GM23338 (cell line): ENCODE results near the gene FEZF2. TPM values are rescaled to one million over a fixed set of nuclear protein-coding genes. Genes with fewer than 3 reads are reported as not detected.

Source experiments
- ATAC-seq: fragments of 200-7000 bp; cut with Tn5 transposase; 3 replicates; pipeline ENCODE4 v1.9.1; 2020
- DNase-seq: peaks from one replicate; pipeline ENCODE4 v3.0.0-alpha.2; 2015; ENCODE audit warnings: low spot score
- H2AFZ ChIP-seq: fragments of 200-600 bp; sonication (generic); 2 replicates; pipeline ENCODE4 v1.8.0; 2016; ENCODE audit warnings: antibody characterized with exemption, mild to moderate bottlenecking, moderate library complexity
- H3F3A ChIP-seq: fragments of 200-600 bp; sonication (generic); replicated peaks from 2 replicates; pipeline ENCODE4 v1.8.0; 2017; ENCODE audit warnings: antibody characterized with exemption, mixed run types, low read depth
- H3K27ac ChIP-seq: fragments of 200-600 bp; sonication (generic); 2 replicates; pipeline ENCODE4 v1.6.1; 2016; ENCODE audit warnings: low read depth
- H3K27me3 ChIP-seq: fragments of 200-600 bp; sonication (generic); 2 replicates; pipeline ENCODE4 v1.8.0; 2016; ENCODE audit warnings: mild to moderate bottlenecking, mixed run types, moderate library complexity; ENCODE audit not compliant: insufficient read depth
- H3K36me3 ChIP-seq: fragments of 200-600 bp; sonication (generic); 2 replicates; pipeline ENCODE4 v1.8.0; 2016; ENCODE audit warnings: mild to moderate bottlenecking; ENCODE audit not compliant: insufficient read depth
- H3K4me1 ChIP-seq: fragments of 200-600 bp; sonication (generic); 2 replicates; pipeline ENCODE4 v1.8.0; 2016; ENCODE audit warnings: mild to moderate bottlenecking, moderate library complexity; ENCODE audit not compliant: insufficient read depth
- H3K4me2 ChIP-seq: fragments of 200-600 bp; sonication (generic); 2 replicates; pipeline ENCODE4 v1.7.1; 2017; ENCODE audit warnings: mixed run types
- H3K4me3 ChIP-seq: fragments of 200-600 bp; sonication (generic); 2 replicates; pipeline ENCODE4 v1.6.1; 2016; ENCODE audit warnings: mixed run types
- H3K79me2 ChIP-seq: fragments of 200-600 bp; sonication (generic); replicated peaks from 2 replicates; pipeline ENCODE4 v1.8.0; 2017; ENCODE audit warnings: mild to moderate bottlenecking; ENCODE audit not compliant: insufficient read depth
- H3K9me2 ChIP-seq: fragments of 200-600 bp; sonication (generic); 2 replicates; pipeline ENCODE4 v1.8.0; 2017; ENCODE audit not compliant: insufficient read depth
- H4K20me1 ChIP-seq: fragments of 200-600 bp; sonication (generic); replicated peaks from 2 replicates; pipeline ENCODE4 v1.8.0; 2017; ENCODE audit warnings: mild to moderate bottlenecking; ENCODE audit not compliant: insufficient read depth
- H3K27ac Mint-ChIP-seq: 2 replicates; pipeline ENCODE4 v1.8.0; 2020; ENCODE audit warnings: inconsistent platforms, mild to moderate bottlenecking, moderate library complexity, mixed read lengths
- H3K27me3 Mint-ChIP-seq: 3 replicates; pipeline ENCODE4 v1.8.0; 2022; ENCODE audit warnings: low read depth, mild to moderate bottlenecking, moderate library complexity, mixed read lengths, inconsistent platforms; ENCODE audit not compliant: insufficient read depth, poor library complexity
- H3K36me3 Mint-ChIP-seq: 3 replicates; pipeline ENCODE4 v1.8.0; 2021; ENCODE audit warnings: low read depth, mild to moderate bottlenecking, inconsistent platforms, moderate library complexity, mixed read lengths
- H3K4me1 Mint-ChIP-seq: 3 replicates; pipeline ENCODE4 v1.8.0; 2020; ENCODE audit warnings: mild to moderate bottlenecking, inconsistent platforms, mixed read lengths
- H3K4me3 Mint-ChIP-seq: 3 replicates; pipeline ENCODE4 v1.8.0; 2021; ENCODE audit warnings: moderate library complexity, mild to moderate bottlenecking, inconsistent platforms, mixed read lengths
- H3K9me3 Mint-ChIP-seq: 3 replicates; pipeline ENCODE4 v1.8.0; 2020; ENCODE audit warnings: moderate library complexity, mild to moderate bottlenecking, inconsistent platforms, mixed read lengths
- CREB1 ChIP-seq: fragments of 250-450 bp; sonication (Bioruptor Pico); IDR thresholded peaks from 2 replicates; pipeline ENCODE4 v1.5.0; 2020; ENCODE audit warnings: low read depth, mild to moderate bottlenecking, moderate library complexity
- EZH2 ChIP-seq: fragments of 200-600 bp; sonication (generic); IDR thresholded peaks from one replicate; pipeline ENCODE4 v1.8.0; 2017; ENCODE audit warnings: antibody characterized with exemption, mild to moderate bottlenecking, low read depth; ENCODE audit not compliant: unreplicated experiment
- JUNB ChIP-seq: IDR thresholded peaks from one replicate; pipeline ENCODE4 v1.6.1; 2016; ENCODE audit warnings: antibody characterized with exemption; ENCODE audit not compliant: unreplicated experiment
- POLR2AphosphoS5 ChIP-seq: IDR thresholded peaks from 2 replicates; pipeline ENCODE4 v1.6.1; 2016; ENCODE audit warnings: antibody characterized with exemption, low read depth
- STAT1 ChIP-seq: IDR thresholded peaks from one replicate; pipeline ENCODE4 v1.6.1; 2016; ENCODE audit warnings: antibody characterized with exemption; ENCODE audit not compliant: unreplicated experiment
- ZNF114 ChIP-seq: fragments of 250-450 bp; sonication (Bioruptor Pico); IDR thresholded peaks from 2 replicates; pipeline ENCODE4 v1.5.0; 2020; ENCODE audit warnings: mild to moderate bottlenecking, moderate library complexity
- ZNF331 ChIP-seq: fragments of 250-450 bp; sonication (Bioruptor Pico); IDR thresholded peaks from 2 replicates; pipeline ENCODE4 v1.5.0; 2020; ENCODE audit warnings: low read depth, mild to moderate bottlenecking, moderate library complexity
- ZNF462 ChIP-seq: fragments of 250-450 bp; sonication (Bioruptor Pico); IDR thresholded peaks from 2 replicates; pipeline ENCODE4 v1.5.0; 2020; ENCODE audit warnings: mild to moderate bottlenecking, moderate library complexity
- polyA plus RNA-seq: library from polyadenylated mRNA; unstranded; fragments of >200 nt; fragmentation: Nextera tagmentation; extraction: Ambion mirVana; gene quantifications from 2 replicates; pipeline ENCODE4 v1.2.1, GENCODE V29; 2016
- total RNA-seq: library from RNA; depleted of rRNA; stranded (reverse); fragments of >200 nt; shearing (Covaris generic); gene quantifications from 2 replicates; pipeline ENCODE4 v1.2.3, GENCODE V29; 2014
- TF ChIP-seq, protein P1 (sequence below): IDR thresholded peaks from 2 replicates; pipeline ENCODE4 v1.6.1; 2016; ENCODE audit warnings: antibody characterized with exemption
- TF ChIP-seq, protein P2 (sequence below), 2 experiments: fragments of 200-600 bp in 1 of 2; sonication (generic) in 1 of 2; conservative IDR thresholded peaks; 2 replicates each; pipeline versions ENCODE4 v1.5.1 to v1.6.1; 2016 to 2017; ENCODE audit warnings: antibody characterized with exemption in 2 of 2, low read depth in 2 of 2, mild to moderate bottlenecking in 2 of 2, moderate library complexity in 1 of 2

Gene FEZF2
- total and polyA plus RNA-seq, 2 experiments from 2014 or later, result not detected

DNA sequence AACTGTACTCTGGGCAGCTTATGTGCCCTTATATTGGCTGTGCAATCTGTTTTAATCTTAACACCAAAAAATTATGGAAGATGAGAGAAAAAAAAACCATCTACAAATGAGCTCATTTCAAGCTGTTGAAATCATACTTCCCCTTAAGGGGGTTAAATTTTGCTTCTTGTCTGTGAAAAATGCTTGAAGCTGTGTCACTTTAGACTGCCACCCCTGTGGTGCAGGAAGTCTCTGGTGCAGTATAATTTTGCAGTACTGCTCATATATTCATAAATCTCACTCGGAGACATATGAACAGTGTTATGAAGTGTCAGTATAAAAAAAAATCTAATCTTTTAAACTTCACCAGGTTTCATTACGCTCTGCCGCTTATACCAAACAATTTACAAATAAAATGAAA, 30.4 kb upstream of the FEZF2 start:
- no peak for TF ChIP-seq POLR2AphosphoS5
- no peak for TF ChIP-seq ZNF462 (CRISPR knock-in tag)
- TF ChIP-seq EZH2, result no peak
- no peak for TF ChIP-seq ZNF114 (CRISPR knock-in tag)
- TF ChIP-seq JUNB, result no peak
- no peak for TF ChIP-seq STAT1
- no peak for TF ChIP-seq ZNF331 (CRISPR knock-in tag)
- TF ChIP-seq CREB1 (CRISPR knock-in tag), result no peak
- TF ChIP-seq, protein P1, sequence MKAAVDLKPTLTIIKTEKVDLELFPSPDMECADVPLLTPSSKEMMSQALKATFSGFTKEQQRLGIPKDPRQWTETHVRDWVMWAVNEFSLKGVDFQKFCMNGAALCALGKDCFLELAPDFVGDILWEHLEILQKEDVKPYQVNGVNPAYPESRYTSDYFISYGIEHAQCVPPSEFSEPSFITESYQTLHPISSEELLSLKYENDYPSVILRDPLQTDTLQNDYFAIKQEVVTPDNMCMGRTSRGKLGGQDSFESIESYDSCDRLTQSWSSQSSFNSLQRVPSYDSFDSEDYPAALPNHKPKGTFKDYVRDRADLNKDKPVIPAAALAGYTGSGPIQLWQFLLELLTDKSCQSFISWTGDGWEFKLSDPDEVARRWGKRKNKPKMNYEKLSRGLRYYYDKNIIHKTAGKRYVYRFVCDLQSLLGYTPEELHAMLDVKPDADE, result no peak
- TF ChIP-seq, protein P2, sequence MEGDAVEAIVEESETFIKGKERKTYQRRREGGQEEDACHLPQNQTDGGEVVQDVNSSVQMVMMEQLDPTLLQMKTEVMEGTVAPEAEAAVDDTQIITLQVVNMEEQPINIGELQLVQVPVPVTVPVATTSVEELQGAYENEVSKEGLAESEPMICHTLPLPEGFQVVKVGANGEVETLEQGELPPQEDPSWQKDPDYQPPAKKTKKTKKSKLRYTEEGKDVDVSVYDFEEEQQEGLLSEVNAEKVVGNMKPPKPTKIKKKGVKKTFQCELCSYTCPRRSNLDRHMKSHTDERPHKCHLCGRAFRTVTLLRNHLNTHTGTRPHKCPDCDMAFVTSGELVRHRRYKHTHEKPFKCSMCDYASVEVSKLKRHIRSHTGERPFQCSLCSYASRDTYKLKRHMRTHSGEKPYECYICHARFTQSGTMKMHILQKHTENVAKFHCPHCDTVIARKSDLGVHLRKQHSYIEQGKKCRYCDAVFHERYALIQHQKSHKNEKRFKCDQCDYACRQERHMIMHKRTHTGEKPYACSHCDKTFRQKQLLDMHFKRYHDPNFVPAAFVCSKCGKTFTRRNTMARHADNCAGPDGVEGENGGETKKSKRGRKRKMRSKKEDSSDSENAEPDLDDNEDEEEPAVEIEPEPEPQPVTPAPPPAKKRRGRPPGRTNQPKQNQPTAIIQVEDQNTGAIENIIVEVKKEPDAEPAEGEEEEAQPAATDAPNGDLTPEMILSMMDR (conservative IDR thresholded peaks at IDR 0.05; ENCODE audit: low read depth in 2 of 2), result no peak
- no peaks in the 10 kb centered on the region for H3K9me2 ChIP-seq
- Mint-ChIP-seq H3K4me1 (peaks cover 3% of the 10 kb centered on the region; the same call in 2 of the 3 replicates), H3K9me3 (no peaks in the 10 kb centered on the region), H3K27me3 (peaks cover 2% of the 10 kb centered on the region), H3K27ac (no peak overlapping the region), H3K4me3 (no peak overlapping the region), H3K36me3 (no peaks in the 10 kb centered on the region)
- H4K20me1 ChIP-seq, result no peaks in the 10 kb centered on the region
- H3K4me2 ChIP-seq, result no peak overlapping the region
- H3K27me3 ChIP-seq, result no peaks in the 10 kb centered on the region
- no peaks in the 10 kb centered on the region; the same call in 1 of the 2 replicates for H3F3A ChIP-seq
- H3K27ac ChIP-seq, result no peak overlapping the region
- H3K4me1 ChIP-seq, result no peaks in the 10 kb centered on the region
- H2AFZ ChIP-seq, result no peak overlapping the region
- ATAC-seq, result no peak
- no peaks in the 10 kb centered on the region for H3K79me2 ChIP-seq
- H3K36me3 ChIP-seq, result no peaks in the 10 kb centered on the region
- no peak for DNase-seq
- no peak overlapping the region for H3K4me3 ChIP-seq
